Liver (tissue), 3 donors: Measurements from ENCODE around the gene TMIGD3.

Experiments
- FOXA1 ChIP-seq: IDR thresholded peaks from 2 replicates; pipeline ENCODE4 v1.6.1; 2016; ENCODE audit warnings: antibody characterized with exemption
- RXRA ChIP-seq, 2 donors: IDR thresholded peaks; 2 replicates each; pipeline ENCODE4 v1.6.1; 2017 to 2018; ENCODE audit warnings: antibody characterized with exemption in 2 of 2, mild to moderate bottlenecking in 1 of 2
- SP1 ChIP-seq: IDR thresholded peaks from 2 replicates; pipeline ENCODE4 v1.6.1; 2018; ENCODE audit warnings: antibody characterized with exemption, mild to moderate bottlenecking
- TAF1 ChIP-seq: conservative IDR thresholded peaks from 2 replicates; pipeline ENCODE4 v1.6.1; 2016; ENCODE audit warnings: antibody characterized with exemption, mild to moderate bottlenecking
- TF ChIP-seq, protein P1 (sequence below): fragments of 150-350 bp; IDR thresholded peaks from 2 replicates; pipeline ENCODE4 v1.5.1; 2017; ENCODE audit warnings: improper control_type of control experiment, low read depth, low read length; ENCODE audit not compliant: missing input control
- TF ChIP-seq, protein P2 (sequence below): IDR thresholded peaks from 2 replicates; pipeline ENCODE4 v1.6.1; 2016; ENCODE audit warnings: antibody characterized with exemption
- TF ChIP-seq, protein P3 (sequence below): IDR thresholded peaks from 2 replicates; pipeline ENCODE4 v1.6.1; 2016; ENCODE audit warnings: antibody characterized with exemption
- donor health status: healthy.
- donor health status: healthy.

DNA sequence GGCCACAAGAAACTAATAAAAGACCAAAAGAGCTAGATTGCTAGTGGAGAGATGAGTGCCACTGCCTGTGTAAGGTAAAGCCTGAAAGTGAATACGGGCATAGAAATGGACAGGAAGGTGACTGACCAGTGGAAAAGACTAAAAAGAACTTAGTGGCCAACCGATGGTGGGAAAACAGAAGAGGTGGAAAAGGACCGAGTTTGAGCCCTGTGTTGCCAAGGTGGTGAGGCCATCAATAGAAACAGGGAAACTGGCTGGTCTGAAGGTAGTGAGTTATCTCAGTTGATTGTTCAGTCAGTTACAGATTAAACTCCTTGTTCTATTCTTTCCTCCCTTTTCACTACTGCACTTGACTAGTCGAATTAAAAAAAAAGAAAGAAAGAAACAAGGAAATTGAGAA, 56.9 kb downstream of the TMIGD3 start:
- TF ChIP-seq, protein P1, sequence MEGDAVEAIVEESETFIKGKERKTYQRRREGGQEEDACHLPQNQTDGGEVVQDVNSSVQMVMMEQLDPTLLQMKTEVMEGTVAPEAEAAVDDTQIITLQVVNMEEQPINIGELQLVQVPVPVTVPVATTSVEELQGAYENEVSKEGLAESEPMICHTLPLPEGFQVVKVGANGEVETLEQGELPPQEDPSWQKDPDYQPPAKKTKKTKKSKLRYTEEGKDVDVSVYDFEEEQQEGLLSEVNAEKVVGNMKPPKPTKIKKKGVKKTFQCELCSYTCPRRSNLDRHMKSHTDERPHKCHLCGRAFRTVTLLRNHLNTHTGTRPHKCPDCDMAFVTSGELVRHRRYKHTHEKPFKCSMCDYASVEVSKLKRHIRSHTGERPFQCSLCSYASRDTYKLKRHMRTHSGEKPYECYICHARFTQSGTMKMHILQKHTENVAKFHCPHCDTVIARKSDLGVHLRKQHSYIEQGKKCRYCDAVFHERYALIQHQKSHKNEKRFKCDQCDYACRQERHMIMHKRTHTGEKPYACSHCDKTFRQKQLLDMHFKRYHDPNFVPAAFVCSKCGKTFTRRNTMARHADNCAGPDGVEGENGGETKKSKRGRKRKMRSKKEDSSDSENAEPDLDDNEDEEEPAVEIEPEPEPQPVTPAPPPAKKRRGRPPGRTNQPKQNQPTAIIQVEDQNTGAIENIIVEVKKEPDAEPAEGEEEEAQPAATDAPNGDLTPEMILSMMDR: no peak
- TF ChIP-seq, protein P2, sequence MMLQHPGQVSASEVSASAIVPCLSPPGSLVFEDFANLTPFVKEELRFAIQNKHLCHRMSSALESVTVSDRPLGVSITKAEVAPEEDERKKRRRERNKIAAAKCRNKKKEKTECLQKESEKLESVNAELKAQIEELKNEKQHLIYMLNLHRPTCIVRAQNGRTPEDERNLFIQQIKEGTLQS: no peak
- no peak for TF ChIP-seq RXRA (IDR thresholded peaks at IDR 0.05)
- TF ChIP-seq SP1: no peak
- no peak for TF ChIP-seq FOXA1
- TF ChIP-seq, protein P3, sequence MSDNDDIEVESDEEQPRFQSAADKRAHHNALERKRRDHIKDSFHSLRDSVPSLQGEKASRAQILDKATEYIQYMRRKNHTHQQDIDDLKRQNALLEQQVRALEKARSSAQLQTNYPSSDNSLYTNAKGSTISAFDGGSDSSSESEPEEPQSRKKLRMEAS: no peak
- no peak for TF ChIP-seq TAF1
